NCI-H2196 (cell line): Measurements from ENCODE around the gene SCP2.

Source experiments
- DNase-seq: peaks from one replicate; lab custom pipeline; 2025; ENCODE audit not compliant: unreplicated experiment; lab: John Stamatoyannopoulos, UW

Gene SCP2, protein sequence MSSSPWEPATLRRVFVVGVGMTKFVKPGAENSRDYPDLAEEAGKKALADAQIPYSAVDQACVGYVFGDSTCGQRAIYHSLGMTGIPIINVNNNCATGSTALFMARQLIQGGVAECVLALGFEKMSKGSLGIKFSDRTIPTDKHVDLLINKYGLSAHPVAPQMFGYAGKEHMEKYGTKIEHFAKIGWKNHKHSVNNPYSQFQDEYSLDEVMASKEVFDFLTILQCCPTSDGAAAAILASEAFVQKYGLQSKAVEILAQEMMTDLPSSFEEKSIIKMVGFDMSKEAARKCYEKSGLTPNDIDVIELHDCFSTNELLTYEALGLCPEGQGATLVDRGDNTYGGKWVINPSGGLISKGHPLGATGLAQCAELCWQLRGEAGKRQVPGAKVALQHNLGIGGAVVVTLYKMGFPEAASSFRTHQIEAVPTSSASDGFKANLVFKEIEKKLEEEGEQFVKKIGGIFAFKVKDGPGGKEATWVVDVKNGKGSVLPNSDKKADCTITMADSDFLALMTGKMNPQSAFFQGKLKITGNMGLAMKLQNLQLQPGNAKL

DNA sequence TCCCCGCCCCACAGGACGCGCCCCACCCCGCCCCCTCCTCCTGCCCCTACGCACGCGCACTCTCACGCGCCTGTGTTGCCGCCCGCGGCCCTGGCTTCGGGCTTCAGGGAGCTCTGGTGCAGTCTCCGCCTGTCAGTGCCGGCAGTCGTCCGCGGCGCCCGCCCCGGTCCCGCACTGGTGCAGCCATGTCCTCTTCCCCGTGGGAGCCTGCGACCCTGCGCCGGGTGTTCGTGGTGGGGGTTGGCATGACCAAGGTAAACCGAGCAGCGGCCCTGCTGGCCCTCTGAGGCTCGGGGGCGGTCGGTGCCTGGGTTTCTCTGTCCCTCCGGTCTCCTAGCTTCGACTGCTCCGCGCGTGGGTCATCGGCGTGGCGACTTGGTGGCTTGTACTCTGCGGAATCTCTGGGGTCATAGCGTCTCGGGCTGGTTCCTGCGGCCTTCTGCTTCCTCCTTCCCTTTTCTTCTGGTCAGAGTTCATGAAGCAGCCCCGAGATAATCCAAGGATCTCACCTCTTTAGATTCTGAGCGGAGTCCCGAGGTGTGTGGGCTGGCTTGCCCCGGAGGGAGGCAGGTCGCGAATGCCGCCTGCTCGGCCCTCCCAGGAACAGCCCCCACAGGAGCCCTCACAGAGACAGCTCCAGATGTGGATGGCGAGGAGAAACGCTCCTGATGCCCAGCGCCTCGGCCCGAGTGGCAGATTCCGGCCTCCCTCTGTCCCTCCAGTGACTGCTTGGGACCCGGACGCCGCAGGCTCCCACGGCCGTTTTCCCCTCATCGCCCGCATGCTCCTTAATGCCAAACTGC is at the start of gene SCP2:
SCP2 (plus strand) TSS at position 65 of the 803 bp plus-strand sequence; CDS start at position 186, 121 bp downstream.
- peak; percentile 60 for DNase-seq

DNA sequence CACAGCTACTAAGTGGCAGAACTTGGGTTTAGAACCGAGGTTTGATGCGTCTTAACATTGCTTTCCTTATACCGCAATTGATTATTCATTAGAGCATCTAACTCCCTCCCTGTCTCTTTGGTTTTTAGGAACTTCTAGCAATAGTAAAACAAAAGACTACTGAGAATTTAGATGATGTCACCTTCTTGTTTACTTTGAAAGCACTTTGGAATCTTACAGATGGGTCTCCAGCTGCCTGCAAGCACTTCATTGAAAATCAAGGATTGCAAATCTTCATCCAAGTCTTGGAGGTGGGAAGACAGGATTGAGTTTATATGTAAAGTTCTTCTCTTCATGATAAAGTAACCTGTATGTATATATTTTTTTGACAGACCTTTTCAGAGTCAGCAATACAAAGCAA is 49.5 kb upstream of the SCP2 start:
- no peak for DNase-seq

DNA sequence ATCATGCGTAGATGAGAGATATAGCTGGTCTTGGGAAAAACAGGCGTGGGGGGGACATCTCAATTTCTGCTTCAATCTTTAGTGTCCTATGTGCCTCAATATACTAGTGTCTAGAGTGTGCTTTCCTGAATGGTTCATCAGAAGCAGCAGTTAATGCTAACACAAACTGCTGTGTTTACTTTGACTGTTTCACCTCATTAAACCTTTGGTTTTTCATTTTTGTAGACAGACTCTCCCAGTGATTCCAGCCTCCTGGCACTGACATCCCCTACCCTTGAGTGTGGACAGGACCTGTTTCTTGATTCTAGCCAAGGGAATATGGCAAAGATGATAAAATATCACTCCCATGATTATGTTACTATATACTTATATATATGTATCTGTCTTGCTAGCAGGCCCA is 46.9 kb upstream of the SCP2 start:
- peak; percentile 10 for DNase-seq

DNA sequence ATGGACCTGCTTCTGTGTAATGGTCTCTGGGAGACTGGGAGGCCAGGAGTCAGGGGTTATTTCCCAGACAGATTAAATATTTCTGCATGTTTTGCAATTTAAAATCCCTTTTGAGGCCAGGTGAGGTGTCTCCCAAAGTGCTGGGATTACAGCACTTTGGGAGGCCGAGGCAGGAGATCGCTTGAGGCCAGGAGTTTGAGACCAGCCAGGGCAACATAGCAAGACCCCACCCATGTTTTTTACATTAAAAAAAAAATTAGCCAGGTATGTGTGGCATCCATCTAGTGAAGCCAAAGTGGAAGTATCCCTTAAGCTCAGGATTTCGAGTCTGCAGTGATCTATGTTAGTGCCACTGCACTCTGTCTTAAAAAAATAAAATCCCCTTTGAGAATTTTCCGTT is 39.6 kb upstream of the SCP2 start:
- no peak for DNase-seq

DNA sequence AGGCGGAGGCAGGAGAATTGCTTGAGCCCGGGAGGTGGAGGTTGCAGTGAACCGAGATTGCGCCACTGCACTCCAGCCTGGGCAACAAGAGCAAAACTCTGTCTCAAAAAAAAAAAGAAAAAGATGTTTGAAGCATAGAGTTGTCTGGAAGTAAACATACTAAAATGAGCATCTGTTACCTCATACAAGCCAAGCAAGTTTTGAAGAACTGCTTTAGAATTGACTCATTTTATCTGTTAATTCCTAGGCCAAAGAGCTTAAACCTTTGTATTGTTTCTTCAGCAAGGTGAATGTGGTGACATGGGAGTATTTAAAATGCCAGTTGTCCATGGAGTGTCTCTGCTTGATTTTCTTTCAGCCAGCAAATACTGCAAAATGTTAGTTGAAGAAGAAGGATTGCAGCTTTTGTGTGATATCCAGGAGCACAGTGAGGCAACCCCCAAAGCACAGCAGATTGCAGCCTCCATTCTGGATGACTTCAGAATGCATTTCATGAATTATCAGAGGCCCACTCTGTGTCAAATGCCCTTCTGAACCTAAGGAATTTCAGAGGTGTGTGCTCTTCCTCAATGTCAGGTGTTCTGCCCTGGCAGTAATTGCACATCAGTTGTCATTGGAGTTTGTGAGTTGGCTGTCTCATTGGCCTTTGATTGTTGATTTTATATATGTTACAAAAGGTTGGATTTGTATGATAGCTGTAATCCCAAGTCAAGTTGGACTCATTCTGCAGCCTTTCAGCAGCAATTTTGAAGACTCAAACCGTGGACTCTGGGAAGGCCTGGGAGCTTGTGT is 34.5 kb upstream of the SCP2 start:
- no peak for DNase-seq

DNA sequence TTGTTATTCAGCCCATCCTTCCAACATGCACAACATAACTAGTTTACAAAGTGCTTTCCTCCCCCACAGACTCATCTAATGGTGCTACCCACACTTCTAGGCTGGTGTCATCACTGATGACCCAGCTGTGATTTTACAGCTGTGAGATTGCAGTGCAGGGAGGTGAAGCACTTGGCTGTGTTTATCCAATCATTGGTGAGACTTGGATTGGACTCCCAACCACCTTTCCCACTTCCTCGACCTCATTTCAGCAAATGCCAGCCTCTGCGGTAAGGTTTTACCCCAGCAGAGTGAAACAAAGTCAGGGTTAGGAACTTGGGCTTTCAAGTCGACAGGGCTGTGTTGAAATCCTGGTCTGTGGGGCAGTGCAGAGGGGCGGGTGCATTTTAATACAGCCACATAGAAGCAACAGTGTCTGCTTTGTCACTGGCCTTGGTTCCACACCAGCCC is 27.6 kb upstream of the SCP2 start:
- DNase-seq, result no peak

DNA sequence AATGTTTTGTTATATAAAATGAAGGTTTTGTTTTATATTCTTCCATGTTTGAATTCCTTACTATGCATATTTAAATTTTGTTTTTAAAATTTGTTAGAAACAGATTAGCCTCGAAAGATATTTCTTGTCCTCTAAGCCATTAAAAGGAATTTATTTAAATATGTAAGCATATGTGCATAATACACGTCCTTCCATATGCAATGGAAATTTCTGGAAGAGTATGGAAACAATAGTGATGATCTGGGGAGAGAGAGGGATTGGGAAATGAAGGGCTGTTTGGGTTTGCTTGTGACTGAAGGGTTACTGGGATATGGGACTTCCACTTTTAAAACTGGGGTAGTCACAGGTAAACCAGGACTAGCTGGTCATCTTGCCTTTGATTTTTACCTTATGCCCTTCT is 26.7 kb upstream of the SCP2 start:
- no peak for DNase-seq

DNA sequence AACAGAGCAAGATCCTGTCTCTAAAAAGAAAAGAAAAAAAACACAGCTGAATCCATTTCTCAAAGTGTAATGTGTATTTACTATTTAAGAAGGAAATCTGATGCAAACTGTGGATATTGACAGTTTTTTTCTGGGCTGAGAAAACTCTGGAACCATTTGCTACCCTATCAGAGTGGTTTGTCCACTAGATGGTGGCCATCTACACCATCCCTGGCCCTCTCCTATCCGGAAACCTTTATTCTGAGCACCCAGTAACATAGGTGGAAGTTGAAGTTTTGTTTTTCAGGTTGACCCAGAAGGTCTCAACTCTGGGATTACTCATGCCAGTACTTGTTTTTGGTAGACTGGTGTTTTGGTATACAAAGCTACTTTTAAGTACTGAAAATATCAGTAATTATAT is 25.7 kb upstream of the SCP2 start:
- DNase-seq, result no peak

DNA sequence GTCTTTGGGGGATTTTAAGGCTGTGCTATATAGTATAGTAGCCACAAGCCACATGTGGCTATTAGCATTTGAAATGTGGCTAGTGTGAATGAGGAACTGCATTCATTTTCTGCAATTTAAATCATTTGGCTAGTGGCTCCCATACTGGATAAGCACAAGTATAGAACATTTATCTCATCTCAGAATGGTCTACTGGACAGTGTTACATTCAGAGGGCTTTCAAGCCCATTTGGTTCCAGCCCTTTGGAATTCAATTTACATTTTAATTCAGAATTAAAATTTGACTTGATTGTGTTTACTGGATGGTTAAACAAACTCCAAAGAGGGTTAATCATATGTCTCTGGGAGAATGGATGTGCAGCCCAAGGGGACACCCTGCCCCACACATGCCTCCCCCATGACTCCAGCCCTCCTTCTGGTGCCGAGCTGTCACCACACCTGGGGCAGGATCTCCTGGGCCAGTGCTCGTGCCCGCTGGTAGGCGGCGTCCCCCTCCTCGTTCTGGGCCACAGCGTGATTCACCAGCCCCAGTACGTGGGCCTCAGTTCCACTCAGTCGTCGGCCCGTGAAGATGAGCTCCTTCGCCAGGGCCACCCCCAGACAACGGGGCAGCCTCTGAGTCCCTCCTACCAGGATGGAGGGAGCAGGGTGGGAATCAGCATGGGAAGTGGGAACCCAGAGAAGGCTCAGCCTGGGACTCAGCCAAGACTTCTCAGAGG is 22.7 kb upstream of the SCP2 start:
- DNase-seq, result no peak

DNA sequence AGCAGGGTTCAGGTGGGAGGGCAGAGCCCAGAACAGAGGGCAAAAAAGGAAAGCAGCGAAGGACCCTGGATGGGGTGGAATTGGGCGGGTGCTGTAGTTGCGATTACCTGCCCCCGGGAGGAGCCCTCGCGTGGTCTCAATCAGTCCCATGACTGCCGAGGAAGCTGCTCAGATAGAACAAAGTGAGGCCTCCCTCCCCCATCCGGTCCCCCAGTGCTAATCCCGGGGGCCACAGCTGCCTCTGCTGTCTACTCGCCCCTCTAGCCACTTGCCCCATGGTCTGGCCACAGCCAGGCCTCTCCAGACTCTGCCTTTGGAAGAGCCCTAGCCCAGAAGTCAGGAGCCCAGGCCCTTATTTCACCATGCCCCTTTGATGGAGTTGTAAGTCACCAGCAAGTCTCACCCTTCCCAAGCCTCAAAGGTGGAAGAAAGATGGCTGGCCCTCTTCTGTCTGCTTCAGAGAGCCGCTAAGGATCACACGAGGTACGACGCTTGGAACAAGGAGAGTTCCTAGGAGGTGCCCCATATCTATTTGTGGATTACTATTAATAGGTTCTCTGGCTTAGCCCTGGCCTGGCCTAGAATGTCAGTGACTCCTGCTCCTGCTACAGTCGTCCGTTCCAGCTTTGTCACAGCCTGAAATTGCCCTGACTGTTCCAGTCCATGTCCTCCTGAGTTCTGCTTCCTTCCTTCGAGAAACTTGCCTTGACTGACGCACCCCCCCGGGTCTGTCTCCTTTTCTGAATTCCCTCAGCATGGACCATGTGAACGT is 22.0 kb upstream of the SCP2 start:
- DNase-seq, result peak; percentile 21

DNA sequence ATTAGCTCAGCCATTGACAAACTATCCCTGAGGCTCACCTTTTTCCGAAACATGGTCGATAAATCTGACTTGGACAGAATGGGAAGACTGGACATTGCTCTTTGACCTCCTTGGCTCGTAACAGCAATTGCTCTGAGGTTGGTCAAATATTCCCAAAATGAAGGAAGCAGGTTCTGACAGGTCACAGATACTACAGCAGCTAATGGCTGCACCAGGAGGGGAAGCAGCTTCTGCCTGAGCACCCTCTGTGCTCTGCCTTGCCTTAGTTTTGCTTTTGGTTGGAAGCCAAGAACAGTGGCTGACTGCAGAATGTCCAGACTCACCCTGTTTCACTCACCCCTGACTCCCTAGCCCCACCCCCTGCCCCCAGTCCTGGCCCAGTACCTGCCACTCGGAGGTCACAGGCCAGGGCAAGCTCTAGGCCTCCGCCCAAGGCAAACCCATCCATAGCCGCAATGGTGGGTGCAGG is 20.9 kb upstream of the SCP2 start:
- DNase-seq, result no peak

DNA sequence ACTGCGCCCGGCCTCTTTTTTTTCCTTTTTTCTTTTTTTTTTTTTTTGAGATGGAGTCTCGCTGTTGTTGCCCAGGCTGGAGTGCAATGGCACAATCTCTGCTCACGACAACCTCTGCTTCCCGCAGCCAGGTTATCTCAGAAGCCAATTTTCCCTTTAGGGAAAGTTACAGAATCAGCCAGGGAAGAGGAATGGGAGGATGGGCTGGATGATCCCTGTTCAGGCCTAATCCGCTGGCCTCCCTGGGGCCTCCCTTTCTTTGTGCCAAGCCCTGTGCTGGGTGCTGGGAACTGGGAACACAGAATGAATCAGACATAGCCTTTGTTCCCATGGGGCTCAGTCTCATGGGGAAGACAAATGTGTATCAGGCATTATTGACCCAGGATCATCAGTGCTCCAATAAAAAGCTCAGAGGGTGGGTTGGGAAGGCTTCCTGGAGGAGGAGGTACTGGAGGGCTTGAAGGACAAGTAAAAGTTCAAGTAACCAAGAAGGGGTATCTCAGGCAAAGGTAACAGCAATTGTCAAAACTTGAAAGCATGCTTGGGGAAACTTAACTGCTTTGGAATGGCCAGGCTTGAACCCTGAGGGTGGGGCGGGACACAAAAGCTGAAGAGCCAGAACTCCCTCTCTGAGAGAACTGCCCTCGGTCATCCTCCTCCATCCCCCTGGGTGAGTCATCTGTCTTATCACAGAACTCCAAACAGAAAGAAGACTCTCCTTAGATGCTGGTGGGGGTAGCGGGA is 19.8 kb upstream of the SCP2 start:
- no peak for DNase-seq

DNA sequence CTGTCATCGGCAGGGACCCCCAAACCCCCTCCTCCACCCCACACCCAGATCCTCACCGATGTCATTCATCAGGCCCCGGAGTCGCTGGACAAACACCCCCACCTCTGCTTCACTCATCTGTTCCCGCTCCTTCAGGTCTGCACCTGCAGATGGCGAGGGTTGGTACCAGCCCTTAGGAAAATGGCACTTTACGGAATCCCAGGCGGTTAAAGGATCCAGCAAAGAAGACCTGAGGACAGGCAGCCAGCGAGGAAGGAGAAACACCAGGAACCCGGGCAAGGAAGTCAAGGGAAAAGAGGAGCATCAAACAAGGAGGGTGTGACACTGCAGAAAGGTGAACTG is 19.3 kb upstream of the SCP2 start:
- no peak for DNase-seq

DNA sequence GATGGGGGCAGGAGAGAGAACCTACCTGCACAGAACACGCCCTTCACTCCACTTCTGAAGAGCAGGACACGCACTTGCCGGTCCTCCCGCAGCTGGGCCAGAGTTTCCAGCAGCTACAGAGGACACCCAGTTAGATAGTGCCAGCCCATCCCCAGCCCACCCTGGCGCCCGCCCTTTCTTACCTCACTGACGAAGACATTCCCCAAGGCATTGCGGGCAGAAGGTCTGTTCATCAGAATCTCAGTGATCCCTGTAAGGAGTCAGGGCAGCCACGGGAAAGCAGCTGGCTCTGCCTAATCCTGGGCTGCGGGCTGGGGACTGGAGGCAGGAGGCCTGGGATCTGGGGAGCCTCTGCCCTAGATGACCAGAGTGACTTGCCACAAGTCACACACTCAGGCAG is 15.5 kb upstream of the SCP2 start:
- no peak for DNase-seq

DNA sequence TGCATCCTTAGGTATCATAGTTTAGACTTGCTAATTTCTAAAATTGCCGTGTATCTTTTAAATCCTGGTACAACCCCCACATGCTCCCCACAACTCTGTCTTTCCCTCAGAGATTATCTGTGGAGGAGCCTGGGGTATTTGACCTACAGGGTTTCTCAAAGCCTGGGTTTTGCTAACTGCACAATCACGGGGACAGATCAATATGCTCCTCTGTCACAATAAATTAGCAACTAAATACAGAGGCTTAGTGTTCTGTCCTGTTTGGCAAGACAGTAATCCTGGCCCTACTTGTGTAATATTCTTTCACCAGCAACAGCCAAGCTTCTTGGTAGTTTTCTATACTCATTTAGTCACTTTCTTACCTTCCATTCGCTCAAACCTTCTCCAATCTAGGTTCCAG is 14.1 kb upstream of the SCP2 start:
- DNase-seq, result no peak

DNA sequence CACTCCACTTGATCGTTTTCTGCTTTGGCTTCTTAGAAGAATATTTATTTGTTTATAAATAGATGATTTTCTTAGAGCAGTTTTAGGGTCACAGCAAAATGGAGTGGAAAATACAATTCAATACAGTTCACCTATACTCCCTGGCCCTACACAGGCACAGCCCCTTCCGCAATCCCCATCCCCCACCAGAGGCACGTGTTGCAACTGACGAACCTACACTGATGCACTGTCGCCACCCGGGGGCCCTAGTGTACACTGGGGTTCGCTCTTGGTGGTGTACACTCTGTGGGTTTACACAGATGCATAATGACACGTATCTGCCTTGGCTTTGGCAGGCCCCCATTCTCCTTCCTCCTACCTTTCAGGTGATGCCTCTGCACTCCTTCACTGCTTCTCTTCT is 13.5 kb upstream of the SCP2 start:
- DNase-seq, result no peak

DNA sequence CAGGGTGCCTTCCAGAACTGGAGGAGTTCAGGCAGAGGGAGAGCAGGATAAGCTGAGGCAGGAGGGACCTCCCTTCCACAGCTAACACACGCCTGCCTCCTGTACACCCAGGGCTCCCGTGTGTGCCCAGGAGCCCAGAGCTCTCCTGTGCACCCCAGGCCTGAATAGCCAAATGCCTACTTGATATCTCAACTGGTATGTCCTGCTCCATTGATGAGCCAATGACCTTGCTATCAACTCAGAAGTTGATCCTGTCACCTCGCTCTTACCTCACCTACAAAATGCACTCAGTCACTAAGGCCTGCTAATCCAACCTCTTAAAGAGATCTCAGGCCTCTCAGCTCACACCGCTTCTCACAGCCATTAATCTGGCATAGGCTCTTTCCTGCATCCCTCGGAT is 12.6 kb upstream of the SCP2 start:
- DNase-seq, result no peak

DNA sequence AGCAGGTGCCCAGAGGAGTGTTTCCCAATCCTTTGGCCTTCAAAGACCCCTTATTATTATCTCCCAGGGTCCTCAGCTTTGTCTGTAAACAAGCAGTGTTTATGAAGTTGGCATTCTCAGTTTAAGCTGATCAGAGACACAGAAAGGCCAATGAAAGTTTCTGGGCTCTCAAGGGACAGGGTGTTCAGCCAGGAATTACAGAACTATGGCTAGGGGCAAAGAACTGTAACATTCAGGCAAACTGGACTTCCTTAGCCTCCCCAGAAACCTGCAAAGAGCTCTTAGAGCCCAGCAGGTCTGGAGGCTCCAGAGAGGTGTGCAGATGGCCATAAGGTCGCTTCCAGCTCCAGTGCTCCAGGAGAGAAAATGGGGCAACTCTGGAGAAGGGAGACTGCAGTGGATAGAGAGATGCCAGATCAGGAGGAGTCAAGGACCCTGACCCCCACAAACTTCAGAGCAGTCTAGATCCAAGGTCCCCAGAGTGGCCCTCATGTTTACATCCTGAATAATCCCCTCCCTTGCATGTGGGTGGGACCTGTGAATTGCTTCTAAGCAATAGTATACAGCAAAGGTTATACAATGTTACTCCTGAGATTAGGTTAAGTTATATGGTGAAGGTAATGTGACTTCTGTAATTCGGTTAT is 11.7 kb upstream of the SCP2 start:
- DNase-seq, result no peak

DNA sequence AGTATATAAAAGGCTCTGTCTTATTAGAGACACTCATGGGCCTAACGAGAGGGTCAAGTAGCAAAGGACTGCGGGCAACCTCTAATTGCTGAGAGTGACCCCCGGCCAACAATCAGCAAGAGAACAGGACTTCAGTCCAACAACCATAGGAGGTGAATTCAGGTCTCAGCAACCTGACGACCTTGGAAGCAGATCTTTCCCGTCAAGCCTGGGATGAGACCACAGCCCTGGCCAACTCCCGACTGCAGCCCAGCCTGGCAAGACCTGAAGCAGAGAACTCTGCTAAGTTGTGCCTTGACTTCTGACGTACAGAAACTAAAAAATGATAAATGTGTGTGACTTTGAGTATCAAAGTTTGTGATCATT is 11.2 kb upstream of the SCP2 start:
- DNase-seq, result no peak
